ENCODE data around the gene ORAI1. TPM values are rescaled to one million over a fixed set of nuclear protein-coding genes. Genes with fewer than 3 reads are reported as not detected.
A peak's percentile ranks its signal among the peaks of the same experiment; 100 is the strongest.

The ORAI1 gene
- polyA plus RNA-seq, 1 of the 3 experiments (the other 2 are of a cell fraction), result 16.6 TPM

- Histone ChIP-seq H3K9me2 (no peaks in the 10 kb centered on the region), H3K27ac (ENCODE audit: low read depth in 2 of 2, low read length in 1 of 2) (peak overlapping the region in 1 of 2 experiments; percentile 98; a peak in 2 of 4 replicates), H3K36me3 (replicated peaks in 1 of 2; ENCODE audit: control insufficient read depth in 1 of 2, insufficient read depth in 2 of 2, low read length in 1 of 2) (peaks cover 19 to 20% of the 10 kb centered on the region in 2 experiments), H3K9ac (peak overlapping the region; percentile 70), H3K4me1 (ENCODE audit: control insufficient read depth in 1 of 2, insufficient read depth in 2 of 2, low read depth in 1 of 2, low read length in 1 of 2) (peaks cover 19 to 22% of the 10 kb centered on the region in 2 experiments; a peak in 3 of 4 replicates), H3K79me2 (ENCODE audit: insufficient read depth) (peaks cover 24% of the 10 kb centered on the region), H4K20me1 (ENCODE audit: insufficient read depth) (no peaks in the 10 kb centered on the region), H2AFZ (ENCODE audit: low read depth) (peak overlapping the region; percentile 58; the same call in 1 of the 2 replicates), H3K9me3 (no peaks in the 10 kb centered on the region), H3K27me3 (ENCODE audit: insufficient read depth) (no peaks in the 10 kb centered on the region), H3K4me2 (peak overlapping the region; percentile 96), H3F3A (replicated peaks; ENCODE audit: insufficient read depth) (peaks cover 31% of the 10 kb centered on the region), H3K4me3 (ENCODE audit: low read depth in 2 of 2, low read length in 1 of 2) (peak overlapping the region in 1 of 2 experiments; percentile 55; a peak in 2 of 4 replicates)
- TF ChIP-seq TEAD4 (IDR thresholded peaks at IDR 0.05; ENCODE audit: borderline replicate concordance, insufficient read depth) (no peak), EP300 (IDR thresholded peaks at IDR 0.05; ENCODE audit: borderline replicate concordance in 1 of 2, low read depth in 1 of 2, low read length in 1 of 2) (no peak), FOSL2 (IDR thresholded peaks at IDR 0.05; ENCODE audit: borderline replicate concordance, low read depth) (peak; percentile 31; the same call in 1 of the 2 replicates), JUND (IDR thresholded peaks at IDR 0.05) (peak; percentile 37; the same call in 1 of the 2 replicates)
- DNase-seq, result no peak
- POLR2A ChIA-PET, result no interaction called here
- CTCF ChIA-PET, result interaction anchor here (0.9 to 5.0 kb wide), 2 partner anchors 24 to 91 kb away, joined by 3 to 30 read pairs; no protein-coding TSS in a partner anchor
- WGBS (ENCODE audit: low lambda C conversion rate), result 43% methylated on average over 4 of the region's 4 CpGs
Observed at GRCh38 chr12:121576851-121577391, 49.4 kb upstream of the ORAI1 start.

- POLR2A ChIA-PET, result no interaction called here
- H2AFZ ChIP-seq (ENCODE audit: low read depth), result peak overlapping the region; percentile 58; the same call in 1 of the 2 replicates
- TF ChIP-seq EZH2phosphoT487 (IDR thresholded peaks at IDR 0.05; ENCODE audit: borderline replicate concordance, low read depth) (no peak), GABPA (IDR thresholded peaks at IDR 0.05; ENCODE audit: low read depth) (no peak), NFIC (IDR thresholded peaks at IDR 0.05; ENCODE audit: borderline replicate concordance) (no peak), MAX (IDR thresholded peaks at IDR 0.05; ENCODE audit: low read depth) (no peak), YY1 (IDR thresholded peaks at IDR 0.05; ENCODE audit: low read depth) (no peak), GATA2 (CRISPR knock-in tag; IDR thresholded peaks at IDR 0.05) (no peak)
- H3K9me3 ChIP-seq, result no peaks in the 10 kb centered on the region
- peaks cover 37% of the 10 kb centered on the region for H3F3A ChIP-seq (replicated peaks; ENCODE audit: insufficient read depth)
- peak overlapping the region in 1 of 2 experiments; percentile 98; a peak in 2 of 4 replicates for H3K27ac ChIP-seq (ENCODE audit: low read depth in 2 of 2, low read length in 1 of 2)
- H4K20me1 ChIP-seq (ENCODE audit: insufficient read depth), result no peaks in the 10 kb centered on the region
- peaks cover 24% of the 10 kb centered on the region for H3K79me2 ChIP-seq (ENCODE audit: insufficient read depth)
- peaks cover 23 to 26% of the 10 kb centered on the region in 2 experiments; a peak in 3 of 4 replicates for H3K4me1 ChIP-seq (ENCODE audit: control insufficient read depth in 1 of 2, insufficient read depth in 2 of 2, low read depth in 1 of 2, low read length in 1 of 2)
- H3K9ac ChIP-seq, result peak overlapping the region; percentile 70
- 90% methylated on average over 9 of the region's 10 CpGs for WGBS (ENCODE audit: low lambda C conversion rate)
- H3K36me3 ChIP-seq (replicated peaks in 1 of 2; ENCODE audit: control insufficient read depth in 1 of 2, insufficient read depth in 2 of 2, low read length in 1 of 2), result peaks cover 17 to 19% of the 10 kb centered on the region in 2 experiments
- no peak for DNase-seq
- no peaks in the 10 kb centered on the region for H3K27me3 ChIP-seq (ENCODE audit: insufficient read depth)
- CTCF ChIA-PET, result interaction anchor here (0.9 to 5.0 kb wide), 2 partner anchors 25 to 91 kb away, joined by 3 to 30 read pairs; no protein-coding TSS in a partner anchor
- H3K4me2 ChIP-seq, result peak overlapping the region; percentile 96
- H3K9me2 ChIP-seq, result no peaks in the 10 kb centered on the region
- H3K4me3 ChIP-seq (ENCODE audit: low read depth in 2 of 2, low read length in 1 of 2), result peak overlapping the region in 1 of 2 experiments; percentile 55; a peak in 2 of 4 replicates
Observed at GRCh38 chr12:121577443-121578180, 48.7 kb upstream of the ORAI1 start.
